ENCODE data around the gene BFSP2.

Gene BFSP2

DNA sequence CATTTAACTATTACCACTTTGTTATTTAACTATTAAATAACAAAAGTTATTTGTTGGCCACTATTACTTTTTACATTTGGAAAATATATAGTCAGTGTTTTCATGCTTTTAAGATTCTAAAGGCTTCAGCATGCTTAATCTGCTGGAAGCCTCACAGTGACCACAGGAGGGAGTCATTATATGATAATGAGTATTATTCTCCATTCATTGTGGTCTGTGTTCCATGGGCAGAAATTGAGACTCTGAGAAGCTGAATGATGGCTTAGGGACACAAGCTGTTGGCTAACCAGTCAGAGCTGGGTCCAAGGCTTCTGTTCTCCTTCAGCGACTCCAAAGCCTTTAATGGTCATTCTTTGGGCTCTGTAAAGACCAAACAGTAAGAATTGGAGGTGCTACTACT lies 64.7 kb downstream of the BFSP2 start:
- no peak overlapping the region for H4K8ac ChIP-seq (ENCODE audit: low read depth, low read length)
- no peak for DNase-seq (ENCODE audit: low spot score)
- no peak overlapping the region for H3K23ac ChIP-seq (ENCODE audit: low read depth, low read length, poor library complexity)
- no peaks in the 10 kb centered on the region for H3K79me1 ChIP-seq (ENCODE audit: low read depth, low read length)
- H3K27ac ChIP-seq (replicated peaks; ENCODE audit: low read length) = no peak overlapping the region
- H2BK120ac ChIP-seq (ENCODE audit: low read depth, low read length) = no peak overlapping the region
- no peaks in the 10 kb centered on the region for H3K36me3 ChIP-seq (replicated peaks in 1 of 2; ENCODE audit: control insufficient read depth in 2 of 2, insufficient read depth in 2 of 2, low read length in 2 of 2)
- no peaks in the 10 kb centered on the region for H3K9me3 ChIP-seq (replicated peaks in 1 of 2; ENCODE audit: control insufficient read depth in 2 of 2, insufficient read depth in 1 of 2, low read depth in 1 of 2, low read length in 2 of 2)
- no peak overlapping the region for H2BK15ac ChIP-seq (ENCODE audit: low read length)
- H3K4ac ChIP-seq (ENCODE audit: low read length) = no peak overlapping the region
- H2BK5ac ChIP-seq (ENCODE audit: low read length) = no peak overlapping the region
- H2BK12ac ChIP-seq (ENCODE audit: low read length) = no peak overlapping the region
- H3K14ac ChIP-seq (ENCODE audit: low read length) = no peak overlapping the region
- no peak overlapping the region for H3K18ac ChIP-seq (ENCODE audit: low read length)
- H3K4me2 ChIP-seq (ENCODE audit: insufficient read depth, low read length, poor library complexity, severe bottlenecking) = no peak overlapping the region
- no peak overlapping the region for H2AFZ ChIP-seq (ENCODE audit: low read length)
- H3K4me1 ChIP-seq (ENCODE audit: control insufficient read depth in 2 of 2, insufficient read depth in 1 of 2, low read depth in 1 of 2, low read length in 2 of 2) = peaks cover 0 to 29% of the 10 kb centered on the region in 2 donors
- H3K4me3 ChIP-seq (ENCODE audit: low read length in 2 of 2) = no peak overlapping the region
- H3K9ac ChIP-seq (ENCODE audit: low read depth, low read length, poor library complexity) = no peak overlapping the region
- H3K27me3 ChIP-seq (ENCODE audit: control insufficient read depth in 3 of 3, insufficient read depth in 3 of 3, low read depth in 1 of 3, low read length in 3 of 3) = peaks cover 0 to 5% (median 0%) of the 10 kb centered on the region in 3 experiments
- no peak overlapping the region for H4K91ac ChIP-seq (ENCODE audit: low read depth, low read length, poor library complexity)
- WGBS, 2 donors (ENCODE audit: extremely low coverage in 2 of 2, insufficient read length in 2 of 2, insufficient replicate concordance in 1 of 2) = no CpG with 5 or more reads among the region's 1 CpG
- H2AK5ac ChIP-seq (ENCODE audit: low read depth, low read length) = no peak overlapping the region

GRCh38 chr3:133466531-133467386 lies 66.9 kb downstream of the BFSP2 start:
- Histone ChIP-seq H2AK5ac (ENCODE audit: low read depth, low read length) (peak overlapping the region; percentile 59), H3K4me3 (ENCODE audit: low read length in 2 of 2) (no peak overlapping the region), H2BK120ac (ENCODE audit: low read depth, low read length) (no peak overlapping the region), H2BK12ac (ENCODE audit: low read length) (no peak overlapping the region), H4K8ac (ENCODE audit: low read depth, low read length) (no peak overlapping the region), H3K27ac (replicated peaks; ENCODE audit: low read length) (no peak overlapping the region), H2BK15ac (ENCODE audit: low read length) (peak overlapping the region; percentile 53), H3K36me3 (replicated peaks in 1 of 2; ENCODE audit: control insufficient read depth in 2 of 2, insufficient read depth in 2 of 2, low read length in 2 of 2) (no peaks in the 10 kb centered on the region), H3K4me1 (ENCODE audit: control insufficient read depth in 2 of 2, insufficient read depth in 1 of 2, low read depth in 1 of 2, low read length in 2 of 2) (peaks cover 0 to 20% of the 10 kb centered on the region in 2 donors), H3K14ac (ENCODE audit: low read length) (no peak overlapping the region), H2AFZ (ENCODE audit: low read length) (no peak overlapping the region), H4K91ac (ENCODE audit: low read depth, low read length, poor library complexity) (no peak overlapping the region), H3K27me3 (ENCODE audit: control insufficient read depth in 3 of 3, insufficient read depth in 3 of 3, low read depth in 1 of 3, low read length in 3 of 3) (peaks cover 0 to 8% (median 0%) of the 10 kb centered on the region in 3 experiments), H3K9ac (ENCODE audit: low read depth, low read length, poor library complexity) (no peak overlapping the region), H3K23ac (ENCODE audit: low read depth, low read length, poor library complexity) (no peak overlapping the region), H3K4ac (ENCODE audit: low read length) (no peak overlapping the region), H2BK5ac (ENCODE audit: low read length) (peak overlapping the region; percentile 62), H3K4me2 (ENCODE audit: insufficient read depth, low read length, poor library complexity, severe bottlenecking) (no peak overlapping the region), H3K18ac (ENCODE audit: low read length) (peak overlapping the region; percentile 90), H3K79me1 (ENCODE audit: low read depth, low read length) (no peaks in the 10 kb centered on the region), H3K9me3 (replicated peaks in 1 of 2; ENCODE audit: control insufficient read depth in 2 of 2, insufficient read depth in 1 of 2, low read depth in 1 of 2, low read length in 2 of 2) (no peaks in the 10 kb centered on the region)
- no CpG with 5 or more reads among the region's 12 CpGs for WGBS, 2 donors (ENCODE audit: extremely low coverage in 2 of 2, insufficient read length in 2 of 2, insufficient replicate concordance in 1 of 2)
- no peak for DNase-seq (ENCODE audit: low spot score)

DNA sequence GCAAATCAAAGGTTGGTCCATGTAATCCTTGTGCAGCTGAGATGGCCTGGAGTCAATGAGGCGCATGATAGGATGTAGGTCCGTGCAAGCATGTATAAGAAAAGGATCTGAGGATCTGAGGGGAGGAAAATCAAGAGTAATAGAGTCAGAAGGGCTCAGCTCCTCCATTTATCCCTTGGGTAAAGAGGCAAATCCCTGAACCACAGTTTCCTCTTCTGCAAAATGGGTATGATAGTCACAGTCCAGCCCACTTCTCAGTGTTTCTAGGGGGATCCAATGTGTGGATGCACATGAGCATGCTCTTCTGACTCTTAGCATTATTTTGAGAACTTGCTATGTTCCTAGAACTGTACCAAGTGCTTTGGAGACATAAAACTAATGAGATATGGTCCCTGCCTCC lies 67.9 kb downstream of the BFSP2 start:
- Histone ChIP-seq H3K9ac (ENCODE audit: low read depth, low read length, poor library complexity) (no peak overlapping the region), H4K8ac (ENCODE audit: low read depth, low read length) (no peak overlapping the region), H3K79me1 (ENCODE audit: low read depth, low read length) (no peaks in the 10 kb centered on the region), H3K4ac (ENCODE audit: low read length) (no peak overlapping the region), H3K27me3 (ENCODE audit: control insufficient read depth in 3 of 3, insufficient read depth in 3 of 3, low read depth in 1 of 3, low read length in 3 of 3) (peaks cover 0 to 9% (median 0%) of the 10 kb centered on the region in 3 experiments), H3K4me2 (ENCODE audit: insufficient read depth, low read length, poor library complexity, severe bottlenecking) (no peak overlapping the region), H2BK5ac (ENCODE audit: low read length) (no peak overlapping the region), H3K36me3 (replicated peaks in 1 of 2; ENCODE audit: control insufficient read depth in 2 of 2, insufficient read depth in 2 of 2, low read length in 2 of 2) (no peaks in the 10 kb centered on the region), H2AK5ac (ENCODE audit: low read depth, low read length) (no peak overlapping the region), H3K23ac (ENCODE audit: low read depth, low read length, poor library complexity) (no peak overlapping the region), H2BK12ac (ENCODE audit: low read length) (no peak overlapping the region), H2BK120ac (ENCODE audit: low read depth, low read length) (no peak overlapping the region), H4K91ac (ENCODE audit: low read depth, low read length, poor library complexity) (no peak overlapping the region), H3K4me1 (ENCODE audit: control insufficient read depth in 2 of 2, insufficient read depth in 1 of 2, low read depth in 1 of 2, low read length in 2 of 2) (peaks cover 0 to 19% of the 10 kb centered on the region in 2 donors), H3K18ac (ENCODE audit: low read length) (no peak overlapping the region), H3K27ac (replicated peaks; ENCODE audit: low read length) (no peak overlapping the region), H3K9me3 (replicated peaks in 1 of 2; ENCODE audit: control insufficient read depth in 2 of 2, insufficient read depth in 1 of 2, low read depth in 1 of 2, low read length in 2 of 2) (no peaks in the 10 kb centered on the region), H2BK15ac (ENCODE audit: low read length) (no peak overlapping the region), H3K4me3 (ENCODE audit: low read length in 2 of 2) (no peak overlapping the region), H3K14ac (ENCODE audit: low read length) (no peak overlapping the region), H2AFZ (ENCODE audit: low read length) (no peak overlapping the region)
- WGBS, 2 donors (ENCODE audit: extremely low coverage in 2 of 2, insufficient read length in 2 of 2, insufficient replicate concordance in 1 of 2) = no CpG with 5 or more reads among the region's 2 CpGs
- no peak for DNase-seq (ENCODE audit: low spot score)

- DNase-seq (ENCODE audit: low spot score) = no peak
- no peaks in the 10 kb centered on the region for H3K79me1 ChIP-seq (ENCODE audit: low read depth, low read length)
- H4K91ac ChIP-seq (ENCODE audit: low read depth, low read length, poor library complexity) = no peak overlapping the region
- no peak overlapping the region for H2BK120ac ChIP-seq (ENCODE audit: low read depth, low read length)
- no peak overlapping the region for H2BK12ac ChIP-seq (ENCODE audit: low read length)
- peaks cover 0 to 9% (median 0%) of the 10 kb centered on the region in 3 experiments for H3K27me3 ChIP-seq (ENCODE audit: control insufficient read depth in 3 of 3, insufficient read depth in 3 of 3, low read depth in 1 of 3, low read length in 3 of 3)
- no peak overlapping the region for H3K27ac ChIP-seq (replicated peaks; ENCODE audit: low read length)
- H3K14ac ChIP-seq (ENCODE audit: low read length) = no peak overlapping the region
- no peak overlapping the region for H3K4me3 ChIP-seq (ENCODE audit: low read length in 2 of 2)
- H2BK5ac ChIP-seq (ENCODE audit: low read length) = no peak overlapping the region
- H3K4me1 ChIP-seq (ENCODE audit: control insufficient read depth in 2 of 2, insufficient read depth in 1 of 2, low read depth in 1 of 2, low read length in 2 of 2) = peaks cover 2 to 23% of the 10 kb centered on the region in 2 donors
- H3K9ac ChIP-seq (ENCODE audit: low read depth, low read length, poor library complexity) = no peak overlapping the region
- no peak overlapping the region for H3K4ac ChIP-seq (ENCODE audit: low read length)
- no peak overlapping the region for H3K4me2 ChIP-seq (ENCODE audit: insufficient read depth, low read length, poor library complexity, severe bottlenecking)
- H3K18ac ChIP-seq (ENCODE audit: low read length) = no peak overlapping the region
- WGBS, 2 donors (ENCODE audit: extremely low coverage in 2 of 2, insufficient read length in 2 of 2, insufficient replicate concordance in 1 of 2) = no CpG with 5 or more reads among the region's 3 CpGs
- no peak overlapping the region for H2AK5ac ChIP-seq (ENCODE audit: low read depth, low read length)
- no peak overlapping the region for H2AFZ ChIP-seq (ENCODE audit: low read length)
- H3K9me3 ChIP-seq (replicated peaks in 1 of 2; ENCODE audit: control insufficient read depth in 2 of 2, insufficient read depth in 1 of 2, low read depth in 1 of 2, low read length in 2 of 2) = no peaks in the 10 kb centered on the region
- no peak overlapping the region for H3K23ac ChIP-seq (ENCODE audit: low read depth, low read length, poor library complexity)
- no peak overlapping the region for H4K8ac ChIP-seq (ENCODE audit: low read depth, low read length)
- H3K36me3 ChIP-seq (replicated peaks in 1 of 2; ENCODE audit: control insufficient read depth in 2 of 2, insufficient read depth in 2 of 2, low read length in 2 of 2) = no peaks in the 10 kb centered on the region
- H2BK15ac ChIP-seq (ENCODE audit: low read length) = no peak overlapping the region
Observed at GRCh38 chr3:133468251-133468721, 68.4 kb downstream of the BFSP2 start.

Measured in neuronal stem cell (in vitro differentiated cells).